WTC11 (cell line): ENCODE data around the gene THOC2. TPM values are rescaled to one million over a fixed set of nuclear protein-coding genes. Genes with fewer than 3 reads are reported as not detected.

Source experiments
- ATAC-seq: fragments of 200-7000 bp; cut with Tn5 transposase; 2 replicates; pipeline ENCODE4 v1.10.0; 2021; ENCODE audit warnings: mild to moderate bottlenecking, moderate library complexity
- CTCF ChIA-PET: fragments of 300-600 bp; sonication (Branson Sonifier 250); formaldehyde crosslinking; loops from one replicate; lab custom pipeline; 2021; ENCODE audit warnings: antibody characterized with exemption; lab: Charles Lee
- POLR2A ChIA-PET: fragments of 350-600 bp; sonication (Branson Sonifier 250); formaldehyde crosslinking; loops from one replicate; lab custom pipeline; 2021; ENCODE audit warnings: antibody characterized with exemption; lab: Charles Lee
- DNase-seq: peaks from one replicate; pipeline ENCODE4 v3.0.0; 2021; ENCODE audit warnings: low spot score
- H3K27ac Mint-ChIP-seq: 2 replicates; pipeline ENCODE4 v1.8.0; 2021; ENCODE audit warnings: mixed read lengths
- H3K27me3 Mint-ChIP-seq: 2 replicates; pipeline ENCODE4 v1.8.0; 2021; ENCODE audit warnings: low read depth, mild to moderate bottlenecking, moderate library complexity, mixed read lengths
- H3K36me3 Mint-ChIP-seq: 2 replicates; pipeline ENCODE4 v1.8.0; 2021; ENCODE audit warnings: mixed read lengths
- H3K4me1 Mint-ChIP-seq: 2 replicates; pipeline ENCODE4 v1.8.0; 2022; ENCODE audit warnings: mixed read lengths
- H3K4me3 Mint-ChIP-seq: 2 replicates; pipeline ENCODE4 v1.8.0; 2021; ENCODE audit warnings: mild to moderate bottlenecking, moderate library complexity, mixed read lengths
- H3K9me3 Mint-ChIP-seq: 2 replicates; pipeline ENCODE4 v1.8.0; 2021; ENCODE audit warnings: mixed read lengths
- CBFB ChIP-seq: sonication (generic); formaldehyde crosslinking; IDR thresholded peaks from 2 replicates; pipeline ENCODE4 v1.8.1; 2022; ENCODE audit warnings: mild to moderate bottlenecking, low read depth, missing genetic modification reagents
- CREB1 ChIP-seq: sonication (generic); formaldehyde crosslinking; IDR thresholded peaks from 2 replicates; pipeline ENCODE4 v1.8.0; 2023; ENCODE audit warnings: mild to moderate bottlenecking, missing genetic modification reagents
- ELF4 ChIP-seq: sonication (generic); formaldehyde crosslinking; IDR thresholded peaks from 2 replicates; pipeline ENCODE4 v1.8.1; 2022; ENCODE audit warnings: low read depth, mild to moderate bottlenecking, moderate library complexity, missing genetic modification reagents
- ETV6 ChIP-seq: sonication (generic); formaldehyde crosslinking; IDR thresholded peaks from 2 replicates; pipeline ENCODE4 v1.8.1; 2022; ENCODE audit warnings: mild to moderate bottlenecking, missing genetic modification reagents
- FOXJ3 ChIP-seq: sonication (generic); formaldehyde crosslinking; IDR thresholded peaks from 2 replicates; pipeline ENCODE4 v1.9.0; 2021; ENCODE audit warnings: missing genetic modification reagents, mild to moderate bottlenecking, borderline replicate concordance
- FOXP1 ChIP-seq: sonication (generic); formaldehyde crosslinking; IDR thresholded peaks from 2 replicates; pipeline ENCODE4 v1.8.0; 2022; ENCODE audit warnings: missing genetic modification reagents, mild to moderate bottlenecking, moderate library complexity, borderline replicate concordance
- GRHL2 ChIP-seq: fragments of 250-450 bp; sonication (Bioruptor Pico); IDR thresholded peaks from 2 replicates; pipeline ENCODE4 v1.8.0; 2022; ENCODE audit warnings: mild to moderate bottlenecking, moderate library complexity; ENCODE audit not compliant: insufficient replicate concordance, severe bottlenecking
- GTF2I ChIP-seq: fragments of 250-450 bp; sonication (Bioruptor Pico); conservative IDR thresholded peaks from 2 replicates; pipeline ENCODE4 v1.4.0; 2021; ENCODE audit warnings: mild to moderate bottlenecking
- IRF2 ChIP-seq: sonication (generic); formaldehyde crosslinking; IDR thresholded peaks from 2 replicates; pipeline ENCODE4 v1.8.0; 2022; ENCODE audit warnings: low read depth, missing genetic modification reagents, borderline replicate concordance
- KAT7 ChIP-seq: sonication (generic); formaldehyde crosslinking; IDR thresholded peaks from 2 replicates; pipeline ENCODE4 v1.8.1; 2023; ENCODE audit warnings: missing genetic modification reagents, mild to moderate bottlenecking, borderline replicate concordance
- MXD4 ChIP-seq: fragments of 250-450 bp; sonication (Bioruptor Pico); IDR thresholded peaks from 2 replicates; pipeline ENCODE4 v1.8.0; 2021; ENCODE audit warnings: mild to moderate bottlenecking, moderate library complexity, borderline replicate concordance
- PRRX2 ChIP-seq: fragments of 250-450 bp; sonication (Bioruptor Pico); IDR thresholded peaks from 2 replicates; pipeline ENCODE4 v1.8.0; 2021; ENCODE audit warnings: mild to moderate bottlenecking
- RELA ChIP-seq: sonication (generic); formaldehyde crosslinking; IDR thresholded peaks from 2 replicates; pipeline ENCODE4 v1.8.1; 2022; ENCODE audit warnings: missing genetic modification reagents, mild to moderate bottlenecking, borderline replicate concordance
- RORB ChIP-seq: fragments of 250-450 bp; sonication (Bioruptor Pico); IDR thresholded peaks from 2 replicates; pipeline ENCODE4 v1.9.0; 2021; ENCODE audit warnings: mild to moderate bottlenecking
- SMAD4 ChIP-seq: sonication (generic); formaldehyde crosslinking; IDR thresholded peaks from 2 replicates; pipeline ENCODE4 v1.8.0; 2022; ENCODE audit warnings: mild to moderate bottlenecking, missing genetic modification reagents
- SOX15 ChIP-seq: fragments of 250-450 bp; sonication (Bioruptor Pico); IDR thresholded peaks from 2 replicates; pipeline ENCODE4 v1.9.0; 2021; ENCODE audit warnings: mild to moderate bottlenecking
- TP53 ChIP-seq: sonication (generic); formaldehyde crosslinking; IDR thresholded peaks from 2 replicates; pipeline ENCODE4 v1.8.1; 2023; ENCODE audit warnings: mild to moderate bottlenecking, missing genetic modification reagents
- ZBTB21 ChIP-seq: sonication (generic); formaldehyde crosslinking; IDR thresholded peaks from 2 replicates; pipeline ENCODE4 v1.8.1; 2023; ENCODE audit warnings: mild to moderate bottlenecking, missing genetic modification reagents, borderline replicate concordance
- ZNF138 ChIP-seq: sonication (generic); formaldehyde crosslinking; conservative IDR thresholded peaks from 2 replicates; pipeline ENCODE4 v1.8.1; 2022; ENCODE audit warnings: mild to moderate bottlenecking, moderate library complexity, missing genetic modification reagents
- ZNF219 ChIP-seq: sonication (generic); formaldehyde crosslinking; IDR thresholded peaks from 2 replicates; pipeline ENCODE4 v1.8.0; 2023; ENCODE audit warnings: missing genetic modification reagents, mild to moderate bottlenecking, borderline replicate concordance
- ZNF396 ChIP-seq: fragments of 250-450 bp; sonication (Bioruptor Pico); IDR thresholded peaks from 2 replicates; pipeline ENCODE4 v1.8.0; 2021; ENCODE audit warnings: mild to moderate bottlenecking, moderate library complexity, borderline replicate concordance
- ZNF416 ChIP-seq: fragments of 250-450 bp; sonication (Bioruptor Pico); IDR thresholded peaks from 2 replicates; pipeline ENCODE4 v1.9.0; 2021; ENCODE audit warnings: mild to moderate bottlenecking, inconsistent platforms
- total RNA-seq: library from RNA; stranded (reverse); gene quantifications from 3 replicates; pipeline ENCODE4 v1.2.3, GENCODE V29; 2021
- TF ChIP-seq, protein P1 (sequence below): sonication (generic); formaldehyde crosslinking; IDR thresholded peaks from 2 replicates; pipeline ENCODE4 v1.8.1; 2022; ENCODE audit warnings: low read depth, missing genetic modification reagents, borderline replicate concordance
- TF ChIP-seq, protein P2 (sequence below): sonication (generic); formaldehyde crosslinking; IDR thresholded peaks from 2 replicates; pipeline ENCODE4 v1.8.0; 2023; ENCODE audit warnings: mild to moderate bottlenecking, missing genetic modification reagents
- TF ChIP-seq, protein P3 (sequence below): sonication (generic); formaldehyde crosslinking; IDR thresholded peaks from 2 replicates; pipeline ENCODE4 v1.8.1; 2023; ENCODE audit warnings: mild to moderate bottlenecking, moderate library complexity, missing genetic modification reagents
- TF ChIP-seq, protein P4 (sequence below): sonication (generic); formaldehyde crosslinking; IDR thresholded peaks from 2 replicates; pipeline ENCODE4 v1.8.1; 2022; ENCODE audit warnings: mild to moderate bottlenecking, moderate library complexity, missing genetic modification reagents
- TF ChIP-seq, protein P5 (sequence below): sonication (generic); formaldehyde crosslinking; IDR thresholded peaks from 2 replicates; pipeline ENCODE4 v1.8.1; 2023; ENCODE audit warnings: mild to moderate bottlenecking, missing genetic modification reagents, moderate library complexity

THOC2 gene
- total RNA-seq, 1 experiment from 2014 or later = 66.1 TPM

DNA sequence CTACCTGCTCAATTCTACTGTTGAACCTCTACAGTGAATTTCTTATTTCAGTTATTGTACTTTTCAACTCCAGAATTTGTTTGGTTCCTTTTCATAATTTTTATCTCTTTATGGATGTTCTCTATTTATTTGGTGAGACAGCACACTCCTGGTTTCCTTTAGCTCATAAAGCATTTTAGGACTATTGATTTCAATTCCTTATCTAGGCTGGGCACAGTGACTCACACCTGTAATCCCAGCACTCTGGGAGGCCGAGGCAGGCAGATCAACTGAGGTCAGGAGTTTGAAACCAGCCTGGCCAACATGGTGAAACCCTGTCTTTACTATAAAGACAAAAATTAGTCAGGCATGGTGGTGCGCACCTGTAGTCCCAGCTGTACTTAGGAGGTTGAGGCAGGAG lies 57.7 kb downstream of the THOC2 start:
- Mint-ChIP-seq H3K4me1 (peaks cover 4% of the 10 kb centered on the region; the same call in 1 of the 2 replicates), H3K27ac (no peak overlapping the region), H3K9me3 (no peaks in the 10 kb centered on the region)
- ATAC-seq = no peak
- TF ChIP-seq ZNF396 (CRISPR knock-in tag) (no peak), TP53 (CRISPR knock-in tag) (no peak), ETV6 (no peak), IRF2 (CRISPR knock-in tag) (no peak), SOX15 (no peak), KAT7 (no peak), ZNF138 (CRISPR knock-in tag) (no peak), CBFB (CRISPR knock-in tag) (no peak), RORB (CRISPR knock-in tag) (no peak), ZNF416 (no peak), PRRX2 (no peak), GTF2I (CRISPR knock-in tag) (no peak)
- TF ChIP-seq, protein P1, sequence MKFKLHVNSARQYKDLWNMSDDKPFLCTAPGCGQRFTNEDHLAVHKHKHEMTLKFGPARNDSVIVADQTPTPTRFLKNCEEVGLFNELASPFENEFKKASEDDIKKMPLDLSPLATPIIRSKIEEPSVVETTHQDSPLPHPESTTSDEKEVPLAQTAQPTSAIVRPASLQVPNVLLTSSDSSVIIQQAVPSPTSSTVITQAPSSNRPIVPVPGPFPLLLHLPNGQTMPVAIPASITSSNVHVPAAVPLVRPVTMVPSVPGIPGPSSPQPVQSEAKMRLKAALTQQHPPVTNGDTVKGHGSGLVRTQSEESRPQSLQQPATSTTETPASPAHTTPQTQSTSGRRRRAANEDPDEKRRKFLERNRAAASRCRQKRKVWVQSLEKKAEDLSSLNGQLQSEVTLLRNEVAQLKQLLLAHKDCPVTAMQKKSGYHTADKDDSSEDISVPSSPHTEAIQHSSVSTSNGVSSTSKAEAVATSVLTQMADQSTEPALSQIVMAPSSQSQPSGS = no peak
- TF ChIP-seq, protein P2, sequence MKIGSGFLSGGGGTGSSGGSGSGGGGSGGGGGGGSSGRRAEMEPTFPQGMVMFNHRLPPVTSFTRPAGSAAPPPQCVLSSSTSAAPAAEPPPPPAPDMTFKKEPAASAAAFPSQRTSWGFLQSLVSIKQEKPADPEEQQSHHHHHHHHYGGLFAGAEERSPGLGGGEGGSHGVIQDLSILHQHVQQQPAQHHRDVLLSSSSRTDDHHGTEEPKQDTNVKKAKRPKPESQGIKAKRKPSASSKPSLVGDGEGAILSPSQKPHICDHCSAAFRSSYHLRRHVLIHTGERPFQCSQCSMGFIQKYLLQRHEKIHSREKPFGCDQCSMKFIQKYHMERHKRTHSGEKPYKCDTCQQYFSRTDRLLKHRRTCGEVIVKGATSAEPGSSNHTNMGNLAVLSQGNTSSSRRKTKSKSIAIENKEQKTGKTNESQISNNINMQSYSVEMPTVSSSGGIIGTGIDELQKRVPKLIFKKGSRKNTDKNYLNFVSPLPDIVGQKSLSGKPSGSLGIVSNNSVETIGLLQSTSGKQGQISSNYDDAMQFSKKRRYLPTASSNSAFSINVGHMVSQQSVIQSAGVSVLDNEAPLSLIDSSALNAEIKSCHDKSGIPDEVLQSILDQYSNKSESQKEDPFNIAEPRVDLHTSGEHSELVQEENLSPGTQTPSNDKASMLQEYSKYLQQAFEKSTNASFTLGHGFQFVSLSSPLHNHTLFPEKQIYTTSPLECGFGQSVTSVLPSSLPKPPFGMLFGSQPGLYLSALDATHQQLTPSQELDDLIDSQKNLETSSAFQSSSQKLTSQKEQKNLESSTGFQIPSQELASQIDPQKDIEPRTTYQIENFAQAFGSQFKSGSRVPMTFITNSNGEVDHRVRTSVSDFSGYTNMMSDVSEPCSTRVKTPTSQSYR = no peak
- TF ChIP-seq, protein P3, sequence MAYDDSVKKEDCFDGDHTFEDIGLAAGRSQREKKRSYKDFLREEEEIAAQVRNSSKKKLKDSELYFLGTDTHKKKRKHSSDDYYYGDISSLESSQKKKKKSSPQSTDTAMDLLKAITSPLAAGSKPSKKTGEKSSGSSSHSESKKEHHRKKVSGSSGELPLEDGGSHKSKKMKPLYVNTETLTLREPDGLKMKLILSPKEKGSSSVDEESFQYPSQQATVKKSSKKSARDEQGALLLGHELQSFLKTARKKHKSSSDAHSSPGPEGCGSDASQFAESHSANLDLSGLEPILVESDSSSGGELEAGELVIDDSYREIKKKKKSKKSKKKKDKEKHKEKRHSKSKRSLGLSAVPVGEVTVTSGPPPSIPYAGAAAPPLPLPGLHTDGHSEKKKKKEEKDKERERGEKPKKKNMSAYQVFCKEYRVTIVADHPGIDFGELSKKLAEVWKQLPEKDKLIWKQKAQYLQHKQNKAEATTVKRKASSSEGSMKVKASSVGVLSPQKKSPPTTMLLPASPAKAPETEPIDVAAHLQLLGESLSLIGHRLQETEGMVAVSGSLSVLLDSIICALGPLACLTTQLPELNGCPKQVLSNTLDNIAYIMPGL (CRISPR knock-in tag) = no peak
- TF ChIP-seq, protein P4, sequence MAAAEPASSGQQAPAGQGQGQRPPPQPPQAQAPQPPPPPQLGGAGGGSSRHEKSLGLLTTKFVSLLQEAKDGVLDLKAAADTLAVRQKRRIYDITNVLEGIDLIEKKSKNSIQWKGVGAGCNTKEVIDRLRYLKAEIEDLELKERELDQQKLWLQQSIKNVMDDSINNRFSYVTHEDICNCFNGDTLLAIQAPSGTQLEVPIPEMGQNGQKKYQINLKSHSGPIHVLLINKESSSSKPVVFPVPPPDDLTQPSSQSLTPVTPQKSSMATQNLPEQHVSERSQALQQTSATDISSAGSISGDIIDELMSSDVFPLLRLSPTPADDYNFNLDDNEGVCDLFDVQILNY = no peak
- TF ChIP-seq, protein P5, sequence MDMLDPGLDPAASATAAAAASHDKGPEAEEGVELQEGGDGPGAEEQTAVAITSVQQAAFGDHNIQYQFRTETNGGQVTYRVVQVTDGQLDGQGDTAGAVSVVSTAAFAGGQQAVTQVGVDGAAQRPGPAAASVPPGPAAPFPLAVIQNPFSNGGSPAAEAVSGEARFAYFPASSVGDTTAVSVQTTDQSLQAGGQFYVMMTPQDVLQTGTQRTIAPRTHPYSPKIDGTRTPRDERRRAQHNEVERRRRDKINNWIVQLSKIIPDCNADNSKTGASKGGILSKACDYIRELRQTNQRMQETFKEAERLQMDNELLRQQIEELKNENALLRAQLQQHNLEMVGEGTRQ (CRISPR knock-in tag) = no peak
- TF ChIP-seq, all 79 proteins: peak for 0
- Mint-ChIP-seq H3K4me3 (no peak overlapping the region), H3K27me3 (no peaks in the 10 kb centered on the region), H3K36me3 (peaks cover 35% of the 10 kb centered on the region)
- no peak for DNase-seq
- ChIA-PET POLR2A (no interaction called here), CTCF (no interaction called here)

DNA sequence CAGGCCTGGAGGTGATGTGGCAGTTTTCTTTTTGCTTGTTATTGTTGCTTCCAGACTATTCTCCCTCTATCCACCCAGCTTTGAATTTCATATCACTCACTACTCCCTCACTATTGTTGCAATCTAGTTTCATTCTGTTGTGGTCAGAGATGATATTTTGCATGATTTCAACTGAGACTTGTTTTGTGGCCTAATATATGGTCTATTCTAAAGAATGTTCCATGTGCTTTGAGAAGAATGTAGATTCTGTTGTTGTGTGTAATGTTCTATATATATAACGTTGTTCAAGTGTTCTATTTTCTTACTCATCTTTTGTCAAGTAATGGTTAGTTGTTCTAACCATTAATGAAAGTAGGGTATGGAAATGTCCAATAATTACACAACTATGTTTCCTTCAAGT lies 59.0 kb downstream of the THOC2 start:
- H3K9me3 Mint-ChIP-seq = no peaks in the 10 kb centered on the region

More for the DNA sequence above, 59.0 kb downstream of the THOC2 start:
- Mint-ChIP-seq H3K4me3 (no peak overlapping the region), H3K27ac (no peak overlapping the region), H3K27me3 (no peaks in the 10 kb centered on the region), H3K36me3 (peaks cover 29% of the 10 kb centered on the region), H3K4me1 (no peaks in the 10 kb centered on the region)
- TF ChIP-seq ZNF396 (CRISPR knock-in tag) (no peak), ZBTB21 (CRISPR knock-in tag) (no peak), FOXP1 (no peak), ELF4 (no peak), CREB1 (CRISPR knock-in tag) (no peak), GRHL2 (no peak), MXD4 (CRISPR knock-in tag) (no peak), ZNF219 (no peak), FOXJ3 (CRISPR knock-in tag) (no peak), SMAD4 (CRISPR knock-in tag) (no peak), PRRX2 (no peak), RELA (CRISPR knock-in tag) (no peak)
- ChIA-PET CTCF (no interaction called here), POLR2A (no interaction called here)
- no peak for ATAC-seq
- DNase-seq = no peak
